ENCODE results near the gene FUT7. TPM values are rescaled to one million over a fixed set of nuclear protein-coding genes. Genes with fewer than 3 reads are reported as not detected.

The FUT7 gene
- total RNA-seq, 1 experiment from 2014 or later: not detected

GRCh38 chr9:137066096-137066861 lies 34.4 kb upstream of the FUT7 start:
- H3K36me3 ChIP-seq (ENCODE audit: insufficient read depth, low read length, poor library complexity, severe bottlenecking): peaks cover 7% of the 10 kb centered on the region
- CTCF ChIA-PET: interaction anchor here (0.9 to 1.3 kb wide), 3 partner anchors 11 to 20 kb away, joined by 3 read pairs; partner anchors contain the start of gene UAP1L1
- no peak for DNase-seq (ENCODE audit: low spot score)
- H3K9me3 ChIP-seq (ENCODE audit: low read depth, low read length, poor library complexity, severe bottlenecking): no peaks in the 10 kb centered on the region
- intact Hi-C loops (cut with micrococcal nuclease; ENCODE audit: unreplicated experiment): no loop called here
- no peak for TF ChIP-seq CTCF (conservative IDR thresholded peaks at IDR 0.05; ENCODE audit: low read depth, low read length)
- TF ChIP-seq EZH2 (IDR thresholded peaks at IDR 0.05; ENCODE audit: borderline replicate concordance, low read depth, low read length, poor library complexity, severe bottlenecking): no peak
- POLR2A ChIA-PET (ENCODE audit: low non-redundant PET): no interaction called here
- no peaks in the 10 kb centered on the region for H3K27me3 ChIP-seq (replicated peaks; ENCODE audit: insufficient read depth, low read depth, low read length, poor library complexity)
- BruUV-seq (replicated peaks): no TSS peak
- H3K4me1 ChIP-seq (ENCODE audit: insufficient read depth, low read length, poor library complexity, severe bottlenecking): peaks cover 13% of the 10 kb centered on the region
- H3K27ac ChIP-seq (ENCODE audit: low read depth, low read length, poor library complexity, severe bottlenecking): no peak overlapping the region
- H3K4me3 ChIP-seq (ENCODE audit: low read depth, low read length, poor library complexity, severe bottlenecking): no peak overlapping the region

- no peak overlapping the region for H3K4me3 ChIP-seq (ENCODE audit: low read depth, low read length, poor library complexity, severe bottlenecking)
- DNase-seq (ENCODE audit: low spot score): no peak
- no peaks in the 10 kb centered on the region for H3K9me3 ChIP-seq (ENCODE audit: low read depth, low read length, poor library complexity, severe bottlenecking)
- no peak for TF ChIP-seq CTCF (conservative IDR thresholded peaks at IDR 0.05; ENCODE audit: low read depth, low read length)
- POLR2A ChIA-PET (ENCODE audit: low non-redundant PET): interaction anchor here (0.6 kb wide), 1 partner anchor 9 kb away, joined by 4 read pairs; no protein-coding TSS in a partner anchor
- no peaks in the 10 kb centered on the region for H3K27me3 ChIP-seq (replicated peaks; ENCODE audit: insufficient read depth, low read depth, low read length, poor library complexity)
- peaks cover 7% of the 10 kb centered on the region for H3K36me3 ChIP-seq (ENCODE audit: insufficient read depth, low read length, poor library complexity, severe bottlenecking)
- no TSS peak for BruUV-seq (replicated peaks)
- CTCF ChIA-PET: no interaction called here
- intact Hi-C loops (cut with micrococcal nuclease; ENCODE audit: unreplicated experiment): no loop called here
- H3K27ac ChIP-seq (ENCODE audit: low read depth, low read length, poor library complexity, severe bottlenecking): no peak overlapping the region
- peaks cover 6% of the 10 kb centered on the region for H3K4me1 ChIP-seq (ENCODE audit: insufficient read depth, low read length, poor library complexity, severe bottlenecking)
Measured at GRCh38 chr9:137065336-137065967, 33.6 kb upstream of the FUT7 start.

GRCh38 chr9:137064880-137065164 lies 32.9 kb upstream of the FUT7 start:
- Histone ChIP-seq H3K9me3 (ENCODE audit: low read depth, low read length, poor library complexity, severe bottlenecking) (no peaks in the 10 kb centered on the region), H3K4me1 (ENCODE audit: insufficient read depth, low read length, poor library complexity, severe bottlenecking) (peaks cover 6% of the 10 kb centered on the region), H3K36me3 (ENCODE audit: insufficient read depth, low read length, poor library complexity, severe bottlenecking) (peaks cover 7% of the 10 kb centered on the region), H3K27me3 (replicated peaks; ENCODE audit: insufficient read depth, low read depth, low read length, poor library complexity) (no peaks in the 10 kb centered on the region), H3K27ac (ENCODE audit: low read depth, low read length, poor library complexity, severe bottlenecking) (no peak overlapping the region), H3K4me3 (ENCODE audit: low read depth, low read length, poor library complexity, severe bottlenecking) (no peak overlapping the region)
- intact Hi-C loops (cut with micrococcal nuclease; ENCODE audit: unreplicated experiment): no loop called here
- CTCF ChIA-PET: no interaction called here
- no peak for TF ChIP-seq EZH2 (IDR thresholded peaks at IDR 0.05; ENCODE audit: borderline replicate concordance, low read depth, low read length, poor library complexity, severe bottlenecking)
- no peak for TF ChIP-seq CTCF (conservative IDR thresholded peaks at IDR 0.05; ENCODE audit: low read depth, low read length)
- DNase-seq (ENCODE audit: low spot score): no peak
- no TSS peak for BruUV-seq (replicated peaks)
- POLR2A ChIA-PET (ENCODE audit: low non-redundant PET): no interaction called here
